ENCODE results near the gene DPY19L2.
"Not testable (repeated sequence)": the region's sequence is repeated elsewhere in the genome, so short reads cannot be mapped to it uniquely, and the experiment has no call there.

DPY19L2 gene

GRCh38 chr12:63658501-63658900, 9.8 kb downstream of the DPY19L2 start:
- not testable (repeated sequence) for DNase-seq

- not testable (repeated sequence) for DNase-seq
These were observed 11.9 kb downstream of the DPY19L2 start for GRCh38 chr12:63656407-63656806.

- not testable (repeated sequence) for DNase-seq
These were observed 12.6 kb downstream of the DPY19L2 start for GRCh38 chr12:63655543-63656257.

- DNase-seq: not testable (repeated sequence)
These were observed 13.8 kb downstream of the DPY19L2 start for GRCh38 chr12:63654481-63654880.

- DNase-seq: not testable (repeated sequence)
These were observed 18.8 kb downstream of the DPY19L2 start for GRCh38 chr12:63649517-63649916.

- not testable (repeated sequence) for DNase-seq
These were observed 24.7 kb downstream of the DPY19L2 start for GRCh38 chr12:63643381-63644140.

- not testable (repeated sequence) for DNase-seq
These were observed 44.0 kb downstream of the DPY19L2 start for GRCh38 chr12:63624258-63624657.

- DNase-seq: not testable (repeated sequence)
These were observed 52.7 kb downstream of the DPY19L2 start for GRCh38 chr12:63615544-63615943.

- not testable (repeated sequence) for DNase-seq
These were observed 57.0 kb downstream of the DPY19L2 start for GRCh38 chr12:63611285-63611684.

- not testable (repeated sequence) for DNase-seq
These were observed 59.0 kb downstream of the DPY19L2 start for GRCh38 chr12:63609281-63609680.

GRCh38 chr12:63604985-63605384, 63.3 kb downstream of the DPY19L2 start:
- not testable (repeated sequence) for DNase-seq

- not testable (repeated sequence) for DNase-seq
These were observed 73.5 kb downstream of the DPY19L2 start for GRCh38 chr12:63594828-63595227.

GRCh38 chr12:63584426-63584825, 83.9 kb downstream of the DPY19L2 start:
- not testable (repeated sequence) for DNase-seq

- not testable (repeated sequence) for DNase-seq
These were observed 85.0 kb downstream of the DPY19L2 start for GRCh38 chr12:63583289-63583688.

- DNase-seq: not testable (repeated sequence)
These were observed 90.7 kb downstream of the DPY19L2 start for GRCh38 chr12:63577631-63578030.

- DNase-seq: not testable (repeated sequence)
These were observed 96.3 kb downstream of the DPY19L2 start for GRCh38 chr12:63572038-63572437.

- not testable (repeated sequence) for DNase-seq
These were observed 109.8 kb downstream of the DPY19L2 start for GRCh38 chr12:63558445-63558844.

- DNase-seq: not testable (repeated sequence)
These were observed 116.9 kb downstream of the DPY19L2 start for GRCh38 chr12:63551397-63551796.

- DNase-seq: not testable (repeated sequence)
These were observed 119.3 kb downstream of the DPY19L2 start for GRCh38 chr12:63549034-63549433.

GRCh38 chr12:63545298-63545916, 122.9 kb downstream of the DPY19L2 start:
- not testable (repeated sequence) for DNase-seq

- not testable (repeated sequence) for DNase-seq
These were observed 129.6 kb downstream of the DPY19L2 start for GRCh38 chr12:63538656-63539055.

GRCh38 chr12:63537838-63538237, 130.5 kb downstream of the DPY19L2 start:
- DNase-seq: not testable (repeated sequence)

- not testable (repeated sequence) for DNase-seq
These were observed 138.7 kb downstream of the DPY19L2 start for GRCh38 chr12:63529641-63530040.
